Germinal center (tissue), 1 donor: ENCODE measurements around the gene FHOD3.

Experiments used
- DNase-seq: peaks from one replicate; pipeline ENCODE4 v3.0.0; 2012; ENCODE audit warnings: mixed read lengths, low spot score

Gene FHOD3

DNA sequence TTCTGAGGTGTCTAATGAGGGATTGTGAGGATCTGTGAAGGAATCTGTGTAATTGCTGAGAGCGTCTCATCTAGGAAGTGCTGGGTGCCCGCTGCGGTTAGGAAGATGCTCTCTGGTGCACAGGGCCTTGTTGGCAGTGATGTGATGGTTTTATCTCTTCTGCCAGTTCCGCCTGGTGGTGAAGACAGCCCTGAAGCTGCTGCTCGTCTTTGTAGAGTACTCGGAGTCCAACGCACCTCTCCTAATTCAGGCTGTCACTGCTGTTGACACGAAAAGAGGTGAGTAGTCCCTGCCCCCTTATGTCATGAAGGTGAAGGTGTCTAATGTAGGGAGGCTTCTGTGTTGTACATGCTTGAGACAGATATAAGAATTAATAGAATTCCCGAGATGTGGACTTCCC lies 297.1 kb downstream of the FHOD3 start:
- no peak for DNase-seq

- DNase-seq = no peak
Measured at GRCh38 chr18:36595046-36595817, 297.7 kb downstream of the FHOD3 start.

- no peak for DNase-seq
Measured at GRCh38 chr18:36595818-36596215, 298.3 kb downstream of the FHOD3 start.

- DNase-seq = no peak
Measured at GRCh38 chr18:36597636-36598035, 300.1 kb downstream of the FHOD3 start.

DNA sequence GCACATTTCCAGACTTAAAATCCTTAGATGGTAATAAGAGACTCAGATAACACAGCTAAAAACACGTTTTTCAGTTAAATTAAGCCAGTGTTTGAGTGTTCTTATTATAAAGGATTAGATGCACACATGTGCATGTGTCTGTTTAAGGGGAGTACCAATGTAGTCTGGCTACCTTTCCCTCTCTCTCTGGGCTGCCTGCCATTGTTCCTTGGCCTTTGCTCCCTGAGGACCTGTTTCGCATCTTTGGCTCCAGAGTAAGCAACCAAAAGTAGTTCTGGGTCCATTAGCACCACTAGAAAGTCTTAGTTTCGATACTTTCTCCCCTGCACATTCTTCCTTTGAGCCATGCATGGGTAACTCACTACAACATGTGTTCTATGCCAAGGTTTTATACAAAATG lies 303.0 kb downstream of the FHOD3 start:
- DNase-seq = no peak

DNA sequence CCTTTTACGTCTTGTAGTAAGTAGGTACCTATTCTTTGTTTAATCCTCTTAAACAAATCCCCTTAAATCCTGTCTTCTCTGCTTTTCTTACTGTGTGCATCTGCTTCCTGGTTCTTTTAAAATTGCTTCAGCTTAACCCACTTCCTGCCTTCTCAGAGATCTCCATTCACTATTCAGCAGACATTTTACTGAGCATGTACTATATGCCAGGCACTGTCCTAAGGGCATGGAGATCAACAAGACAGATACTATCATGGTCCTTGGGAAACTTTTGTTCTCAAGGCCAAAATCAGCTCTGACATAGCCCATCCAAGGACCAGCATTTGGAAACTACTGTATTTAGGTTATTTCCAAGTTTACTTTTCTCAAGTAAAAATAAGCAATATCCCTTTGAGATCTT lies 303.8 kb downstream of the FHOD3 start:
- DNase-seq = no peak

GRCh38 chr18:36602071-36602470 lies 304.6 kb downstream of the FHOD3 start:
- no peak for DNase-seq

GRCh38 chr18:36602620-36603019 lies 305.1 kb downstream of the FHOD3 start:
- DNase-seq = no peak

DNA sequence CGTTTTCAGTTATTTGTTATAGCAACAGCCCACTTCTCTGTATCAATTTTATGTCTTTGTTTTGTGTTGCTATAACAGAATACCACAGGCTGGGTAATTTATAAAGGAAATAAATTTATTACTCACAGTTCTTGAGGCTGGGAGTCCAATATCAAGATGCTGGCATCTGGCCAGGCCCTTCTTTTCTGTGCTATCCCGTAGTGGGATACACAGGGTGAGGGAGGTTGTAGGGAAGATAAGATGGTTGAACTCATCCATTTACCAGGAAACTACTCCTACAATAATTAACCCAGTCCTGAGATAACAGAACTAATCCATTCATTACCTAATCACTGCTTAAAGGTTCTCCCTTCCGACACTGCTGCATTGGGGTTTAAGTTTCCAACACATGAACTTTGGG lies 310.6 kb downstream of the FHOD3 start:
- DNase-seq = no peak

DNA sequence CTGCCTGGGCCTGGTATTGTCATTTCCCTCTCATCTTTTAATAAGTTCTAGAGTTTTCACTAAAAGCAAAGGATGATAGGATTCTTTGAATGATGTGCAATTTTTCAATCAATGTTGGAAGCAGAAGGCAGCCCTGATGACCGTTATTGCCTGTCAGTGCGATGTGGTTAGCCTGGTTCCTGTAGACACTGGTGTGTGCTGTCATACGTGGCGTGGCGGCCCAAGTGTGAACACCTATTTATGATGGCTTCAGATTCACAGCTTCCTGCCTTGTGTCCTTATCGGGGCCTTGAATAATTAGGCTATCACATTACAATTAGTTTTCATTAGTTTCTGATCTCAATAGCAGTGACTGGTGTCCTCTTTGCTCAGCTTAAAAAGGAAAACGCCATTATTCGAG lies 312.7 kb downstream of the FHOD3 start:
- DNase-seq = peak; percentile 18

DNA sequence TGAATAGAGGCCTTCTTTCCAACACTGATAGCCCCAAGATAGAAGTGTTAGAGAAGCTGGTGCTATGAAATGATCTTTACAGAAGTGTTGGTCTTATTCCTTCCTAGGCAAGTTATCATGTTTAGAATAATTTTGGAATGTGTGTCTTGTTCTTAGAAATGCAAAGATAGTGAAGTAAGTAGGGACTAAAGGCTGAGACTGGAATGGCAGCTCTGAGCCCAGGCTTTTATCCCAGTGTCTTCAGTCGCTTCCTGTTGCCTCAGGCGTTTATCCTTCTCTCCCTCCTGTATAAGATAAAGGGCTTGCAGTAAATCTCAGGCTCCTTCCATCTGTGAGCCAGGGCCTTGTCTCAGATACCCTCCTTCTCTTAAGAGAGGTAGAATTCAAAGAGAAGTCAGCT lies 313.1 kb downstream of the FHOD3 start:
- DNase-seq = no peak

DNA sequence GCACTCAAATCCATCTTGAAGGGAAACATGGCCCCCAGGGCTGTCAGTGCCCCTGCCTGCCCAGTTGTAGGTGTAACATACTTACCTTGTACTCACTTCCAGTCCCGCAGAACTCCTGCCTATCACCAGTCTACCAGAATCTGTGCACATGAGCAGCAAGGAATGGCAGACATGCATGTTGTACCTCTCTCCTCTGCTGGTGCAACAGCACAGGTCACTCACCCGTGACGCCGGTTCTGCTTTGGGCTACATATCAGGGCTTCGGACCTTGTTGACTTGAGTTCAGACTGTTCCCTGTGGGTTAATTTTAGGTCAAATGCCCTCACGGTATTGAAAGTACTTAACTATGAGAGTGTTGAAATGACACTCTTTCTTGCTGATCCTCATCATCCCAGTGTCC lies 315.6 kb downstream of the FHOD3 start:
- DNase-seq = no peak

DNA sequence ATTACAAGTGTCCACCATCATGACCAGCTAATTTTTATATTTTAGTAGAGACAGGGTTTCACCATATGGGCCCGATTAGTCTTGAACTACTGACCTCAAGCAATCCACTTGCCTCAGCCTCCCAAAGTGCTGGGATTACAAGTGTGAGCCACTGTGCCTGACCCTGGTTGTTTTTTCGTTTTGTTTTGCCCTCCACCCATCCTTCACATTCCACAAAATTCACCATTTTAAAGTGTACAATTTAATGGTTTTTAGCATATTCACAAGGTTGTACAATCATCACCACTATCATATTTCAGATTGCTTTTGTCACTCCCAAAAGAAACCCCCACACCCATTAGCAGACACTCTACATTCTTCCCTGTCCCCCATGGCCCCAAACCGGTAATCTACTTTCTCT lies 316.3 kb downstream of the FHOD3 start:
- DNase-seq = no peak

GRCh38 chr18:36620788-36621187 lies 323.3 kb downstream of the FHOD3 start:
- no peak for DNase-seq

DNA sequence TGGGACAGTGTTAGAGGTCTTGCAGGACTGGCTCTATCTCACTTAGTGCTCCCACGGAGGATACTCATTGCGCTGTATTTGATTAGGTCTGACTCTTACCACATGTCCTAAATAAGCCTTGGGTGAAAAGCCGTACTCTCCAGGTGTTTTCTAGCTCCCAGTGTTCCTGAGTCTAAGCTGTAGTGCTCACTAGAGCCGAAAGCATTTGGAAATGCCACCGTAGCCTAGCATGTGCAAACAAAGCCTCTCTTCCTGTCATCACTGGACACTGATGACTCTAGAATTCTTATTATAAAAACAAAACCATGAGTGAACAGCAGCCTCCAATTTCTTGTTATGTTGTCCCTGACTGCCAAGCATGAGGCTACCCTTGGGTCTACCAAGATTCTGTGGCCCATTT lies 325.1 kb downstream of the FHOD3 start:
- DNase-seq = no peak

DNA sequence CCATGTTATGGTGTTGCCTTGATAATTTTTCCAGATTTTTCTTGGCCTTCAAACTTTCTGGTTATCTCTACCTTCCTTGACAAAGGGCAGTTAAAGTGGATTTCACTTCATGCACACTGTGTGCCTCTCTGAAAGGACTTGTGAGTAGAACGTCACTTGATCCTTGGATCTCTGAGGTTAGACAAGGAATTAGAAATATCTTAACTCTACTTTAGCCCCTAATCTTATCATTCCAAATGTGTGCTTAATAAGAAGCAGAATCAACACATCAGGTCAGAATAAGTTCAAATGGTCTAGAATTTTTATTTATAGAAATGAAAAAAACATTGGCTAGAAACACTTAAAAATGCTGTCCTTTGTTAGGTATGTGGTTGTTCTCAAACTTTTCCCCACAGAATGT lies 325.6 kb downstream of the FHOD3 start:
- DNase-seq = no peak

DNA sequence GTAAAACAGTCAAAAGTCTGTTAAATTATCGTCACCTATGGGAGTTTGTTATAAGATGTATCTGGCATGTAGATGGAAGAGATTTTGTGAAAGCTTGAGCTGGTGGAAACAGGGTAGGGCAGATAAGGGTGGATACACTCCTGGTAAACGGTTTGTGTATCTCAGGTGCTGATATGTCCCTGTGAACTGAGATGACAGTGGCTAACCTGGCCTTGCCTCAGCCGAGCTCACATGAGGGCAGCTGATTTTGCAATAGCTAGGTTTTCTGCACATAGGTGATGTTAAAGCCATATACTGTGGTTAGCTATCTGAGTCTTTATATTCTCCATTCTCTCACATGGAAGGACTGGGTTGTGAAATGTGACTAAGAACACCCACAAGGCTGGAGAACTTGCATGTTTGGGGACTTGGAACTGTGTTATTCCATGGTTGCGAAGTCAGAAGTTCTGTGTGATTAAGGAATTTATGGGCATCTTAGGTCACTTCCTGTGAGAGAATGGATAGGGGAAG lies 326.2 kb downstream of the FHOD3 start:
- no peak for DNase-seq

DNA sequence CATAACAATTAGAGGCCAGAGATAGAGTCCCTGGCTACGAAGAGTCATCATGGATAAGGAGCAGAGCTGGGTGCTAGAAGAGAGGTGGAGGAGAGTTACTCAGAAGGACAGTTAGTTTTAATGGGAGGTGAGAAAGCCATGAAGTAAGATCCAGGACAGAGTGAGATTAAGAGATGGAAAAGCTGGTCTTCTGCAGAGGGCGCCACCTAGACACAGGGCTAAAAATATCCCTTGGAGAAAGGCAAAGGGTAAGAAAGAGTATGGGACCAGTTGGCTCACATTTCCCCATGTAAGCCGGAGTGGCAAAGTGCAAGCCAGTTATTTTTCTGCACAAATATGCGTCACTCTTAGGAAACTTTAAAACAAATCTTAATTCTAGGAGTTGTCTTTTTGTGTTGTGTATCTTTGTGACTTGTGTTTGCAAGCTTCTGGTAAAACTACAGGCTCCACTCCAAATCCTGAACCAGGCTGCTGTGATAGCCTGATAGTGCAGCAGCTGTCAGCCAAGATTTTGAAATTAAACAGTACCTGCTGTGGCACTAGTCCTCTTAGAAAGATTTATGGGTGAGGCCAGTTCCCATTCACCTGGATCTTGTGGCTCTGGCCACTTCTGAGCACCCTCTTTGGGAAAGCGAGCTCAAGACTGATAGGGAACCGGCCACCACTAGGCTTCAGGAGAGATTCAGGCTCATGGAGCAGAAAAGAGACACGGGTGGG lies 327.1 kb downstream of the FHOD3 start:
- no peak for DNase-seq

DNA sequence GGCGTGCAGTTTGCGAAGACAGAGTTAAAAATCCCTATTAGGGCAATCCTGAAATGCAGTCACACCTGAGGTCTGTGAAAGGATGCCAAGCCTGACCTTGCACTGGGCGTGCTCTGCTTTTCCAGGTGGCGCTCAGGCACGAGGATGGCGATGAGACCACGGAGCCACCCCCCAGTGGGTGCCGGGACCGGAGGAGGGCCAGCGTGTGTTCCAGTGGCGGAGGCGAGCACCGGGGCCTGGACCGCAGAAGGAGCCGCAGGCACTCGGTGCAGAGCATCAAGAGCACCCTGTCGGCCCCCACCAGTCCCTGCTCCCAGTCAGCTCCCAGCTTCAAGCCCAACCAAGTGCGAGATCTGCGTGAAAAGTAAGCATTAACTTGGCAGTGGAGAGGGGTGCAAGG lies 327.9 kb downstream of the FHOD3 start:
- no peak for DNase-seq

GRCh38 chr18:36627637-36628036 lies 330.1 kb downstream of the FHOD3 start:
- DNase-seq = no peak

GRCh38 chr18:36628435-36629137 lies 331.1 kb downstream of the FHOD3 start:
- no peak for DNase-seq

GRCh38 chr18:36629138-36629530 lies 331.6 kb downstream of the FHOD3 start:
- DNase-seq = no peak

GRCh38 chr18:36629836-36630235 lies 332.3 kb downstream of the FHOD3 start:
- no peak for DNase-seq
